Measurements from ENCODE around the gene GIGYF1. TPM values are rescaled to one million over a fixed set of nuclear protein-coding genes. Genes with fewer than 3 reads are reported as not detected.
A peak's percentile ranks its signal among the peaks of the same experiment; 100 is the strongest.

GIGYF1 gene
- polyA plus RNA-seq, 1 donor from 2014 or later, result 28.3 TPM

- H3K4me2 ChIP-seq (ENCODE audit: low read length), result no peak overlapping the region
- H3K9me2 ChIP-seq (ENCODE audit: insufficient read depth, low read length), result no peaks in the 10 kb centered on the region
- no peak overlapping the region for H2AFZ ChIP-seq (ENCODE audit: low read depth, low read length)
- no peaks in the 10 kb centered on the region for H3K9me3 ChIP-seq (ENCODE audit: low read length)
- no peak overlapping the region for H3K9ac ChIP-seq (ENCODE audit: low read length)
- no peak for TF ChIP-seq EP300 (conservative IDR thresholded peaks at IDR 0.05; ENCODE audit: poor library complexity, severe bottlenecking)
- no peak for TF ChIP-seq SMC3 (conservative IDR thresholded peaks at IDR 0.05; ENCODE audit: poor library complexity)
- TF ChIP-seq EZH2 (IDR thresholded peaks at IDR 0.05; ENCODE audit: borderline replicate concordance, insufficient read depth, low read length, poor library complexity, severe bottlenecking), result no peak
- no peak for TF ChIP-seq POLR2AphosphoS5 (IDR thresholded peaks at IDR 0.05)
- no peak for TF ChIP-seq MXI1 (conservative IDR thresholded peaks at IDR 0.05; ENCODE audit: poor library complexity, severe bottlenecking)
- TF ChIP-seq REST (IDR thresholded peaks at IDR 0.05; ENCODE audit: borderline replicate concordance), result no peak
- TF ChIP-seq TAF1 (IDR thresholded peaks at IDR 0.05; ENCODE audit: low read depth), result no peak
- TF ChIP-seq RAD21 (conservative IDR thresholded peaks at IDR 0.05), result no peak
- H3K36me3 ChIP-seq (ENCODE audit: insufficient read depth, low read length), result no peaks in the 10 kb centered on the region
- H3K27ac ChIP-seq (ENCODE audit: low read length), result no peak overlapping the region
- no peaks in the 10 kb centered on the region for H3K79me2 ChIP-seq (replicated peaks; ENCODE audit: insufficient read depth, low read length)
- no peak overlapping the region for H3K4me3 ChIP-seq (ENCODE audit: low read length)
- H4K20me1 ChIP-seq (ENCODE audit: insufficient read depth), result no peaks in the 10 kb centered on the region
- H3F3A ChIP-seq (ENCODE audit: insufficient read depth, low read length, poor library complexity, severe bottlenecking), result no peaks in the 10 kb centered on the region
- H3K27me3 ChIP-seq (ENCODE audit: insufficient read depth, low read depth, low read length), result peaks cover 34% of the 10 kb centered on the region
Observed at GRCh38 chr7:100721505-100721812, 27.4 kb upstream of the GIGYF1 start.

- no peaks in the 10 kb centered on the region for H4K20me1 ChIP-seq (ENCODE audit: insufficient read depth)
- H3K9me3 ChIP-seq (ENCODE audit: low read length), result no peaks in the 10 kb centered on the region
- H3K36me3 ChIP-seq (ENCODE audit: insufficient read depth, low read length), result no peaks in the 10 kb centered on the region
- no peaks in the 10 kb centered on the region for H3K9me2 ChIP-seq (ENCODE audit: insufficient read depth, low read length)
- no peak overlapping the region for H3K4me2 ChIP-seq (ENCODE audit: low read length)
- no peak overlapping the region for H2AFZ ChIP-seq (ENCODE audit: low read depth, low read length)
- peak; percentile 18 for TF ChIP-seq EZH2 (IDR thresholded peaks at IDR 0.05; ENCODE audit: borderline replicate concordance, insufficient read depth, low read length, poor library complexity, severe bottlenecking)
- TF ChIP-seq MXI1 (conservative IDR thresholded peaks at IDR 0.05; ENCODE audit: poor library complexity, severe bottlenecking), result no peak
- no peaks in the 10 kb centered on the region for H3K79me2 ChIP-seq (replicated peaks; ENCODE audit: insufficient read depth, low read length)
- peaks cover 34% of the 10 kb centered on the region for H3K27me3 ChIP-seq (ENCODE audit: insufficient read depth, low read depth, low read length)
- H3F3A ChIP-seq (ENCODE audit: insufficient read depth, low read length, poor library complexity, severe bottlenecking), result no peaks in the 10 kb centered on the region
- peak overlapping the region; percentile 12 for H3K9ac ChIP-seq (ENCODE audit: low read length)
- peak overlapping the region; percentile 48 for H3K4me3 ChIP-seq (ENCODE audit: low read length)
- no peak overlapping the region for H3K27ac ChIP-seq (ENCODE audit: low read length)
Observed at GRCh38 chr7:100720671-100721504, 26.8 kb upstream of the GIGYF1 start.

DNA sequence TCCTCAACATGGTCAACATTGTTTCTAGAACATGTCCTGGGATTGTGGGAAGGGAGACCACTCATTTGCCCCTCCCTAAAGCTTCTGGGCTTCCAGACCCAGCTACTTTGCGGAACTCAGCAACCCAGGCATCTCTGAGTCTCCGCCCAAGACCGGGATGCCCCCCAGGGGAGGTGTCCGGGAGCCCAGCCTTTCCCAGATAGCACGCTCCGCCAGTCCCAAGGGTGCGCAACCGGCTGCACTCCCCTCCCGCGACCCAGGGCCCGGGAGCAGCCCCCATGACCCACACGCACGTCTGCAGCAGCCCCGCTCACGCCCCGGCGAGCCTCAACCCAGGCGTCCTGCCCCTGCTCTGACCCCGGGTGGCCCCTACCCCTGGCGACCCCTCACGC lies 26.2 kb upstream of the GIGYF1 start, which contains the start of gene EPO:
EPO (plus strand) TSS at position 190 of the 392 bp plus-strand sequence. CDS start 513 bp downstream, outside the sequence.
- peak within 1 kb of the TSS; percentile 48 for H3K4me3 ChIP-seq (ENCODE audit: low read length)
- peaks cover 34% of the 10 kb centered on the region for H3K27me3 ChIP-seq (ENCODE audit: insufficient read depth, low read depth, low read length)
- TF ChIP-seq EZH2 (IDR thresholded peaks at IDR 0.05; ENCODE audit: borderline replicate concordance, insufficient read depth, low read length, poor library complexity, severe bottlenecking), result peak; percentile 33
- TF ChIP-seq RAD21 (conservative IDR thresholded peaks at IDR 0.05), result no peak
- H2AFZ ChIP-seq (ENCODE audit: low read depth, low read length), result no peak within 1 kb of the TSS
- H3K9ac ChIP-seq (ENCODE audit: low read length), result peak within 1 kb of the TSS; percentile 12
- H3K79me2 ChIP-seq (replicated peaks; ENCODE audit: insufficient read depth, low read length), result no peaks in the 10 kb centered on the region
- H3K9me3 ChIP-seq (ENCODE audit: low read length), result no peaks in the 10 kb centered on the region
- H3K36me3 ChIP-seq (ENCODE audit: insufficient read depth, low read length), result no peaks in the 10 kb centered on the region
- H3K4me2 ChIP-seq (ENCODE audit: low read length), result no peak within 1 kb of the TSS
- no peaks in the 10 kb centered on the region for H3K9me2 ChIP-seq (ENCODE audit: insufficient read depth, low read length)
- H3F3A ChIP-seq (ENCODE audit: insufficient read depth, low read length, poor library complexity, severe bottlenecking), result no peaks in the 10 kb centered on the region
- no peaks in the 10 kb centered on the region for H4K20me1 ChIP-seq (ENCODE audit: insufficient read depth)
- no peak within 1 kb of the TSS for H3K27ac ChIP-seq (ENCODE audit: low read length)
